Measurements from ENCODE around the gene TMEM89. TPM values are rescaled to one million over a fixed set of nuclear protein-coding genes. Genes with fewer than 3 reads are reported as not detected.

The TMEM89 gene
- polyA plus RNA-seq, 3 donors: 0.21 TPM; not detected in 2

GRCh38 chr3:48647714-48648113, 26.1 kb upstream of the TMEM89 start:
- Histone ChIP-seq H3K4me1 (ENCODE audit: control insufficient read depth in 1 of 2, insufficient read depth in 2 of 2, low read length in 2 of 2) (no peaks in the 10 kb centered on the region), H3K4me3 (replicated peaks in 1 of 3; ENCODE audit: low read depth in 2 of 3, low read length in 3 of 3) (no peak overlapping the region), H3K79me2 (ENCODE audit: insufficient read depth, low read length) (no peaks in the 10 kb centered on the region), H3K4me2 (replicated peaks; ENCODE audit: extremely low read depth, low read length, poor library complexity, severe bottlenecking) (no peak overlapping the region), H3K27ac (ENCODE audit: low read depth in 1 of 2, low read length in 2 of 2) (no peak overlapping the region), H3K9me3 (replicated peaks in 1 of 2; ENCODE audit: control insufficient read depth in 1 of 2, insufficient read depth in 1 of 2, low read length in 2 of 2) (no peaks in the 10 kb centered on the region), H3K36me3 (replicated peaks in 1 of 2; ENCODE audit: control insufficient read depth in 1 of 2, insufficient read depth in 2 of 2, low read length in 2 of 2) (no peaks in the 10 kb centered on the region), H2AFZ (ENCODE audit: insufficient read depth, low read depth, low read length, poor library complexity, severe bottlenecking) (no peak overlapping the region), H3K9ac (ENCODE audit: insufficient read depth, low read length, poor library complexity, severe bottlenecking) (no peak overlapping the region), H4K20me1 (ENCODE audit: insufficient read depth, low read length) (no peaks in the 10 kb centered on the region), H3K27me3 (ENCODE audit: control insufficient read depth in 2 of 2, insufficient read depth in 2 of 2, low read length in 2 of 2) (no peaks in the 10 kb centered on the region)
- DNase-seq: no peak
- no peak overlapping the region for H3K27ac Mint-ChIP-seq
- TF ChIP-seq, protein P1, sequence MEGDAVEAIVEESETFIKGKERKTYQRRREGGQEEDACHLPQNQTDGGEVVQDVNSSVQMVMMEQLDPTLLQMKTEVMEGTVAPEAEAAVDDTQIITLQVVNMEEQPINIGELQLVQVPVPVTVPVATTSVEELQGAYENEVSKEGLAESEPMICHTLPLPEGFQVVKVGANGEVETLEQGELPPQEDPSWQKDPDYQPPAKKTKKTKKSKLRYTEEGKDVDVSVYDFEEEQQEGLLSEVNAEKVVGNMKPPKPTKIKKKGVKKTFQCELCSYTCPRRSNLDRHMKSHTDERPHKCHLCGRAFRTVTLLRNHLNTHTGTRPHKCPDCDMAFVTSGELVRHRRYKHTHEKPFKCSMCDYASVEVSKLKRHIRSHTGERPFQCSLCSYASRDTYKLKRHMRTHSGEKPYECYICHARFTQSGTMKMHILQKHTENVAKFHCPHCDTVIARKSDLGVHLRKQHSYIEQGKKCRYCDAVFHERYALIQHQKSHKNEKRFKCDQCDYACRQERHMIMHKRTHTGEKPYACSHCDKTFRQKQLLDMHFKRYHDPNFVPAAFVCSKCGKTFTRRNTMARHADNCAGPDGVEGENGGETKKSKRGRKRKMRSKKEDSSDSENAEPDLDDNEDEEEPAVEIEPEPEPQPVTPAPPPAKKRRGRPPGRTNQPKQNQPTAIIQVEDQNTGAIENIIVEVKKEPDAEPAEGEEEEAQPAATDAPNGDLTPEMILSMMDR (IDR thresholded peaks at IDR 0.05): no peak
- WGBS (ENCODE audit: insufficient coverage): 93% methylated on average over 7 of the region's 9 CpGs
- H3K36me3 Mint-ChIP-seq: no peaks in the 10 kb centered on the region
- peaks cover 0 to 3% (median 0%) of the 10 kb centered on the region in 3 donors for H3K27me3 Mint-ChIP-seq (ENCODE audit: low read depth in 3 of 3)
- intact Hi-C loops (cut with micrococcal nuclease): no loop called here
- H3K4me3 Mint-ChIP-seq: no peak overlapping the region
- no peaks in the 10 kb centered on the region for H3K9me3 Mint-ChIP-seq
- no peaks in the 10 kb centered on the region for H3K4me1 Mint-ChIP-seq

DNA sequence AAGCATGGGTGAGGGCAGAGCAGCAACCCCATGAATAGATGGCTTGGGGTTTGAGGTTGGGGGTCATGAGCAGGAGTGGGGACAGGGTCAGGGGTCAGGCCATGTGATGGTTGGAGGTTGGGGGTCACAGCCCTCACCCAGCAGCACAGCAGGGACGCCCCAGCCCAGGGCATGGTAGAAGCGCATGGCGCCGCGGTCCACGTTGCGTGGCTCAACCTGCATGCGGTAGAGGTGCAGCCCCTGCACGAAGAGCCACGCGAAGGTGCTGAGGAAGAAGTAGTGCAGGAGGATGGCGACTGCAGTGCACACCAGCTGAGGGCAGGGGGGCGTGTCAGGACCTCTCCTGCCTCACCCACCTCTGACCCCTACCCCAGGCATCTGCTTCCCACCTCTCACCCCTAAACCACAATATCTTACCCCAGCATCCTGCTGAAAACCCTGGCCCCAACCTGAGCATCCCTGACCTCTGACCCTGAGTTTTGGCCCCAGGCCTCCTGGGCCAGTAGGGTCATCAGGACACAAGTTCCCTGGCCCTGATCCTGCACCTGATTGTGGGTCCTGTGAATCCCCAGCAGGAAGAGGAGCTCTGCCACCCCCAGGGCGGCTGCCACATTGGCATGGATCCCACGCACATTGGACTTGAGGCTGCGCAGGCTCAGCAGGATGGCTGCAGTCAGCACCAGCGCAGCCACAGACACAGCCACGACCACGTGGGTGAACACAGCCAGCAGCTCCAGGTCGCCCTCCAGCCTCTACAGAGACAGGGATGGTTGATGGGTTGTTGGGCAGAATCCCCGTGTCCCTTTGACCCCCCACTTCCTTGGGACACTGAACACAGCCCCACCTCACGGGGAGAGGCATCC, 23.6 kb upstream of the TMEM89 start:
- Mint-ChIP-seq H3K9me3 (no peaks in the 10 kb centered on the region), H3K27ac (peak overlapping the region in 2 of 7 donors; percentile 35 to 71), H3K36me3 (no peaks in the 10 kb centered on the region), H3K4me3 (no peak overlapping the region), H3K4me1 (no peaks in the 10 kb centered on the region), H3K27me3 (ENCODE audit: low read depth in 3 of 3) (peaks cover 0 to 6% (median 0%) of the 10 kb centered on the region in 3 donors)
- Histone ChIP-seq H2AFZ (ENCODE audit: insufficient read depth, low read depth, low read length, poor library complexity, severe bottlenecking) (no peak overlapping the region), H3K36me3 (replicated peaks in 1 of 2; ENCODE audit: control insufficient read depth in 1 of 2, insufficient read depth in 2 of 2, low read length in 2 of 2) (no peaks in the 10 kb centered on the region), H3K4me3 (replicated peaks in 1 of 3; ENCODE audit: low read depth in 2 of 3, low read length in 3 of 3) (no peak overlapping the region), H3K27me3 (ENCODE audit: control insufficient read depth in 2 of 2, insufficient read depth in 2 of 2, low read length in 2 of 2) (no peaks in the 10 kb centered on the region), H3K4me2 (replicated peaks; ENCODE audit: extremely low read depth, low read length, poor library complexity, severe bottlenecking) (no peak overlapping the region), H3K27ac (ENCODE audit: low read depth in 1 of 2, low read length in 2 of 2) (no peak overlapping the region), H3K9me3 (replicated peaks in 1 of 2; ENCODE audit: control insufficient read depth in 1 of 2, insufficient read depth in 1 of 2, low read length in 2 of 2) (no peaks in the 10 kb centered on the region), H3K4me1 (ENCODE audit: control insufficient read depth in 1 of 2, insufficient read depth in 2 of 2, low read length in 2 of 2) (no peaks in the 10 kb centered on the region), H3K9ac (ENCODE audit: insufficient read depth, low read length, poor library complexity, severe bottlenecking) (no peak overlapping the region), H3K79me2 (ENCODE audit: insufficient read depth, low read length) (no peaks in the 10 kb centered on the region), H4K20me1 (ENCODE audit: insufficient read depth, low read length) (no peaks in the 10 kb centered on the region)
- intact Hi-C loops (cut with micrococcal nuclease): no loop called here
- no peak for DNase-seq
- TF ChIP-seq, protein P1 (IDR thresholded peaks at IDR 0.05): no peak
- 93% methylated on average over 13 of the region's 22 CpGs for WGBS (ENCODE audit: insufficient coverage)

All from CD14-positive monocyte (primary cell).